B cell (primary cell): ENCODE measurements around the gene ELFN1.

Experiments
- EZH2 ChIP-seq: IDR thresholded peaks from 2 replicates; pipeline ENCODE4 v1.6.1; 2012; ENCODE audit warnings: borderline replicate concordance, low read depth, mild to moderate bottlenecking, moderate library complexity, low read length; ENCODE audit not compliant: insufficient read depth, poor library complexity, severe bottlenecking
- TF ChIP-seq, protein P1 (sequence below): fragments of 200-600 bp; IDR thresholded peaks from one replicate; pipeline ENCODE4 v1.8.0; 2022; ENCODE audit warnings: antibody characterized with exemption, mild to moderate bottlenecking

DNA sequence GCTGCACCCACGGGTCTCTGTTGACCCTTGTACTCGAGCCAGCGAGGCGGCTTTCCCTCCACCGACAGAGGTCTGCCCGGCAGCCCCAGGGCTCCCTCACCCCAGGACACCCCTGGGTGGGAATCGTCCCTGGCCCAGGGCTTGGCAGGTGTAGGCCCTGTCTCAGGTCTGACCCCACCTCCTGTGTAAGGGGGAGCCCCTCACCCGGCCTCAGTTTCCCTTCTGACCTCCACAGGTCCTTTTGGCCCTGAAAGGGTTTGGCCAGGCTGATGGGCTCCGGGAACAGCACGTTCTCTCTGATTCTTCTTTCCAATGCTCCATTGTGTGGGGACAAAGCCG is 25.0 kb upstream of the ELFN1 start:
- TF ChIP-seq, protein P1, sequence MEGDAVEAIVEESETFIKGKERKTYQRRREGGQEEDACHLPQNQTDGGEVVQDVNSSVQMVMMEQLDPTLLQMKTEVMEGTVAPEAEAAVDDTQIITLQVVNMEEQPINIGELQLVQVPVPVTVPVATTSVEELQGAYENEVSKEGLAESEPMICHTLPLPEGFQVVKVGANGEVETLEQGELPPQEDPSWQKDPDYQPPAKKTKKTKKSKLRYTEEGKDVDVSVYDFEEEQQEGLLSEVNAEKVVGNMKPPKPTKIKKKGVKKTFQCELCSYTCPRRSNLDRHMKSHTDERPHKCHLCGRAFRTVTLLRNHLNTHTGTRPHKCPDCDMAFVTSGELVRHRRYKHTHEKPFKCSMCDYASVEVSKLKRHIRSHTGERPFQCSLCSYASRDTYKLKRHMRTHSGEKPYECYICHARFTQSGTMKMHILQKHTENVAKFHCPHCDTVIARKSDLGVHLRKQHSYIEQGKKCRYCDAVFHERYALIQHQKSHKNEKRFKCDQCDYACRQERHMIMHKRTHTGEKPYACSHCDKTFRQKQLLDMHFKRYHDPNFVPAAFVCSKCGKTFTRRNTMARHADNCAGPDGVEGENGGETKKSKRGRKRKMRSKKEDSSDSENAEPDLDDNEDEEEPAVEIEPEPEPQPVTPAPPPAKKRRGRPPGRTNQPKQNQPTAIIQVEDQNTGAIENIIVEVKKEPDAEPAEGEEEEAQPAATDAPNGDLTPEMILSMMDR = no peak
- TF ChIP-seq EZH2 = no peak
